Heart left ventricle (tissue), 16 donors: ENCODE data around the gene STT3B. TPM values are rescaled to one million over a fixed set of nuclear protein-coding genes. Genes with fewer than 3 reads are reported as not detected.

Source experiments
- ATAC-seq, 4 donors: fragments of 200-7000 bp; cut with Tn5 transposase; one replicate each; pipeline ENCODE4 v1.9.1; 2020 to 2022; ENCODE audit warnings: moderate library complexity in 4 of 4, mild to moderate bottlenecking in 3 of 4, moderate number of reproducible peaks in 1 of 4
- DNase-seq, 5 donors: peaks; one replicate each; pipeline ENCODE4 v3.0.0-alpha.2; 2020
- H3K27ac ChIP-seq, 12 donors: fragments of 200-600 bp; sonication (generic) in 4 of 12; one replicate each; pipeline versions ENCODE4 v1.5.0 to v1.8.0; 2016 to 2022; ENCODE audit warnings: mild to moderate bottlenecking in 2 of 12
- H3K27me3 ChIP-seq, 9 donors: fragments of 200-600 bp; sonication (generic) in 2 of 9; one replicate each; pipeline versions ENCODE4 v1.5.1 to v1.8.0; 2016 to 2022; ENCODE audit warnings: mild to moderate bottlenecking in 3 of 9
- H3K36me3 ChIP-seq, 9 donors: fragments of 200-600 bp; sonication (generic) in 2 of 9; one replicate each; pipeline versions ENCODE4 v1.5.0 to v1.8.0; 2018 to 2022; ENCODE audit warnings: mild to moderate bottlenecking in 2 of 9
- H3K4me1 ChIP-seq, 12 donors: fragments of 200-600 bp; sonication (generic) in 4 of 12; one replicate each; pipeline versions ENCODE4 v1.5.0 to v1.8.0; 2016 to 2022; ENCODE audit warnings: mild to moderate bottlenecking in 3 of 12
- H3K4me3 ChIP-seq, 12 donors: fragments of 200-600 bp; sonication (generic) in 4 of 12; one replicate each; pipeline versions ENCODE4 v1.5.0 to v1.8.0; 2017 to 2022; ENCODE audit warnings: mild to moderate bottlenecking in 9 of 12, moderate library complexity in 4 of 12
- H3K9me3 ChIP-seq, 12 donors: fragments of 200-600 bp; sonication (generic) in 4 of 12; one replicate each; pipeline versions ENCODE4 v1.5.0 to v1.8.0; 2016 to 2022; ENCODE audit warnings: mild to moderate bottlenecking in 1 of 12
- POLR2A ChIP-seq, 2 donors: fragments of 450-650 bp; IDR thresholded peaks; one replicate each; pipeline ENCODE4 v1.6.1; 2017; ENCODE audit warnings: antibody characterized with exemption in 2 of 2, mild to moderate bottlenecking in 2 of 2, moderate library complexity in 2 of 2
- WGBS, 4 donors: extraction: QIAGEN DNeasy Blood & Tissue Kit in 2 of 4; methylation state at CpG; one replicate each; pipeline versions ENCODE4 v1.1.5 to v1.1.7; 2013 to 2018; 5-methylcytosine and 5-hydroxymethylcytosine counted together
- intact Hi-C, 10 donors: fragments of 100-400 bp; cut with DNase I; formaldehyde crosslinking; loops; one replicate each; pipeline versions ENCODE4 v1.11.1 to v1.14.2; 2022
- polyA plus RNA-seq, 2 donors: library from polyadenylated mRNA; stranded (reverse); fragments of 200-250 nt; gene quantifications; one replicate each; pipeline ENCODE4 v1.2.3, GENCODE V29; 2013
- total RNA-seq, 9 donors: library from RNA; depleted of rRNA in 2 of 9; stranded (reverse); fragments of >200 nt in 2 of 9; fragmentation: NEBNext Ultra II Directional in 3 of 9; extraction: Animal tissue kit (Norgen Biotek cat#: 25700) in 3 of 9; gene quantifications; one replicate each; pipeline versions ENCODE4 v1.1.0 to v1.2.4, GENCODE V29; 2016 to 2023
- TF ChIP-seq, protein P1 (sequence below), 12 donors: fragments of 200-600 bp; sonication (generic) in 4 of 12; IDR thresholded peaks; one replicate each; pipeline versions ENCODE4 v1.5.0 to v1.8.0; 2018 to 2022; ENCODE audit warnings: antibody characterized with exemption in 12 of 12, mild to moderate bottlenecking in 5 of 12
- donor health status: ischemic (EF 13 %, LVEDD 7.1; RV severe dilation, severe dysfunction).
- donor health status: healthy with polysubstance abuse.
- donor health status: DM: no; HTN: yes; CAD: no.
- donor health status: DM: no; HTN: no; CAD: no.
- donor health status: ischemic (EF 25% LVEDD 6.9; RV normal size, moderate dysfunction).
- donor health status: ischemic (EF 25% LVEDD 5.7; RV mildly dilated, moderate dysfunction).
- donor health status: healthy.
- donor health status: DM: yes; HTN: yes; CAD: no.
- donor health status: ischemic (EF 35%, LVEDD 5.7; RV mildly dilated, moderate dysfunction).
- donor health status: nonischemic (EF 11% LVEDD 7.7; RV severe dilation, severe dysfunction).
- donor health status: DM: yes; HTN: yes; CAD: no.
- donor health status: PGD.
- donor health status: ischemic (EF 29% LVEDD 5.4; RV normal size, mild dysfunction).
- donor health status: nonischemic (EF 23%, LVEDD 6.1; RV moderate dilation, normal function).

STT3B gene
- total and polyA plus RNA-seq, 11 donors, result 30.2 to 109 (median 90.4) TPM

DNA sequence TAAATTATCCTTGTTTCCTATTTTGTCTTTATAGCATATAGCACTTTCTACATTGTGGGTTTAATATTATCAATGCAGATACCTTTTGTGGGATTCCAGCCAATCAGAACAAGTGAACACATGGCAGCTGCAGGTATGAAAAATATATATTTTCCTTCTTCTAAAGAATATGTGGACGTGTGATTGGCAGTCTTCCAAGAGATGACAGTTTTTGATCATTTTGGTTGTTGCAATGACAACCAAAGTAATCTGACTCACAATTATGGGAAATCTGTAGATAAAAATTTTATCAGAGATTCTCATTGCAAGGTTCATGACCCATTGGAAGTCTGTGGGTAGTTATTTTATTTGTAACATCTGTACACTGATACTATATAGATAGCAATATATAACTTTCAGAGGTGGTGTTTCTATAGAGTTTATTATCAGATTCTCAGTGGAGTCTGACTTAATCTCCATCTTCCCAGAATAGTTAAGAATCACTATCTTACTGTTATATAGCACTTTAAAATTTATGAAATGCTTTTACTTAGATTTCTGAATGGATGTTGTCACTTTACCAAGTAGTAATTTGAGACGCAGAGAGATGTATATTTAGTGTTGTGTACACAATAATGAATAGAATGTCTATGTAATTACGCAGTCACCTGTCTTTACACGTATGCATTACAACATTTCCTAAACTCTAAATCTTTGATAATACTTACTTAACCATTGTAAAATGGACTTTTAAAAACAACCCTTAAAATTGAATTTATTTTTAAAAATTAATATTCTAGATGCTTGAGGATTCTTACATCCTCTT is 82.5 kb downstream of the STT3B start:
- intact Hi-C loops, result loop anchor here in 3 of 10 donors (10.0 kb wide), 2 partner anchors 50 to 530 kb away; no protein-coding TSS in a partner anchor
- ATAC-seq (no peak), DNase-seq (no peak)
- peaks cover 0 to 37% (median 28%) of the 10 kb centered on the region in 9 donors for H3K36me3 ChIP-seq
- no peak overlapping the region for H3K4me3 ChIP-seq
- H3K4me1 ChIP-seq, result peaks cover 0 to 13% (median 0%) of the 10 kb centered on the region in 12 donors
- no peak overlapping the region for H3K27ac ChIP-seq
- H3K9me3 ChIP-seq, result no peaks in the 10 kb centered on the region
- no peaks in the 10 kb centered on the region for H3K27me3 ChIP-seq
- 87 to 90% (median 89%) methylated on average over 4 of the region's 4 CpGs for WGBS, 4 donors
- TF ChIP-seq, protein P1, sequence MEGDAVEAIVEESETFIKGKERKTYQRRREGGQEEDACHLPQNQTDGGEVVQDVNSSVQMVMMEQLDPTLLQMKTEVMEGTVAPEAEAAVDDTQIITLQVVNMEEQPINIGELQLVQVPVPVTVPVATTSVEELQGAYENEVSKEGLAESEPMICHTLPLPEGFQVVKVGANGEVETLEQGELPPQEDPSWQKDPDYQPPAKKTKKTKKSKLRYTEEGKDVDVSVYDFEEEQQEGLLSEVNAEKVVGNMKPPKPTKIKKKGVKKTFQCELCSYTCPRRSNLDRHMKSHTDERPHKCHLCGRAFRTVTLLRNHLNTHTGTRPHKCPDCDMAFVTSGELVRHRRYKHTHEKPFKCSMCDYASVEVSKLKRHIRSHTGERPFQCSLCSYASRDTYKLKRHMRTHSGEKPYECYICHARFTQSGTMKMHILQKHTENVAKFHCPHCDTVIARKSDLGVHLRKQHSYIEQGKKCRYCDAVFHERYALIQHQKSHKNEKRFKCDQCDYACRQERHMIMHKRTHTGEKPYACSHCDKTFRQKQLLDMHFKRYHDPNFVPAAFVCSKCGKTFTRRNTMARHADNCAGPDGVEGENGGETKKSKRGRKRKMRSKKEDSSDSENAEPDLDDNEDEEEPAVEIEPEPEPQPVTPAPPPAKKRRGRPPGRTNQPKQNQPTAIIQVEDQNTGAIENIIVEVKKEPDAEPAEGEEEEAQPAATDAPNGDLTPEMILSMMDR (IDR thresholded peaks at IDR 0.05), result no peak
- no peak for TF ChIP-seq POLR2A (IDR thresholded peaks at IDR 0.05)

DNA sequence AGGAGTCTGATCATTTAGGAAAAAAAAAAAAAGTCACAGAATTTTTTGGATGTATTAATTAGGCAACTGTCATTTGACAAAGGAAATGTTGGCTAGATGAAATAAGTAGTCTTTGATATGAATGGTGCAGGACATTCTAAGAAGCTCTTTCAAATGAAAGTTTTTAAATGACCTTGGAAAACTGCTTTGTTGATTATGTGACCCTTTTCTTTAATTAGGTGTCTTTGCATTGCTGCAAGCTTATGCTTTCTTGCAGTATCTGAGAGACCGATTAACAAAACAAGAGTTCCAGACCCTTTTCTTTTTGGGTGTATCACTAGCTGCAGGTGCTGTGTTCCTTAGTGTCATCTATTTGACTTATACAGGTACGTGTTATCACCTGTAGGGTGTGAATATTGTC is 84.0 kb downstream of the STT3B start:
- ATAC-seq (no peak), DNase-seq (no peak)
- Histone ChIP-seq H3K9me3 (no peaks in the 10 kb centered on the region), H3K36me3 (peaks cover 0 to 51% (median 38%) of the 10 kb centered on the region in 9 donors), H3K4me3 (no peak overlapping the region), H3K27me3 (no peaks in the 10 kb centered on the region), H3K4me1 (peaks cover 0 to 13% (median 0%) of the 10 kb centered on the region in 12 donors), H3K27ac (no peak overlapping the region)
- WGBS, 4 donors, result 86 to 93% (median 89%) methylated on average over 2 of the region's 2 CpGs
- intact Hi-C loops, result loop anchor here in 3 of 10 donors (10.0 kb wide), 2 partner anchors 52 to 528 kb away; no protein-coding TSS in a partner anchor
- TF ChIP-seq, protein P1 (IDR thresholded peaks at IDR 0.05), result no peak
- no peak for TF ChIP-seq POLR2A (IDR thresholded peaks at IDR 0.05)

DNA sequence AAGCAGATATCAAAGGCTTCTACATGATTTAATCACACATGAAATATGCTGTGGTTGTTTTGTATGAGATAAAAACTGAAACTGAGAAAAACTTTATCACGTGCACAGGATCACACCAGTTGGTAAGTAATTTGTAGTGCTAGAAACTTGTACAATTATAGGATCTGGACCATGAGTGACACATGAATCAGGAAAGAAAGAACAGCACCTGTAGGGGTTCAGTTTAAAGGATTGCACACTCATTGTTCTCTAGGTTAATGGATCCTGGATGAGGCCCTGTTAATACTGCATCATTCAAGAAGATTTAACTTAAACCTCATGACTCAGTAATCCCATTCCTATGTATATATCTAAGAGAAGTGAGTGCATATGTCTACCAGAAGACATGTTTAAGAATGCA is 87.9 kb downstream of the STT3B start:
- no peak overlapping the region for H3K4me3 ChIP-seq
- WGBS, 4 donors, result 95 to 100% (median 97%) methylated on average over 1 of the region's 1 CpG
- H3K9me3 ChIP-seq, result no peaks in the 10 kb centered on the region
- DNase-seq (no peak), ATAC-seq (no peak)
- peaks cover 0 to 91% (median 66%) of the 10 kb centered on the region in 9 donors for H3K36me3 ChIP-seq
- TF ChIP-seq, protein P1 (IDR thresholded peaks at IDR 0.05), result no peak
- TF ChIP-seq POLR2A (IDR thresholded peaks at IDR 0.05), result no peak
- peaks cover 0 to 13% (median 0%) of the 10 kb centered on the region in 12 donors for H3K4me1 ChIP-seq
- H3K27me3 ChIP-seq, result no peaks in the 10 kb centered on the region
- intact Hi-C loops, result no loop called here
- H3K27ac ChIP-seq, result no peak overlapping the region

DNA sequence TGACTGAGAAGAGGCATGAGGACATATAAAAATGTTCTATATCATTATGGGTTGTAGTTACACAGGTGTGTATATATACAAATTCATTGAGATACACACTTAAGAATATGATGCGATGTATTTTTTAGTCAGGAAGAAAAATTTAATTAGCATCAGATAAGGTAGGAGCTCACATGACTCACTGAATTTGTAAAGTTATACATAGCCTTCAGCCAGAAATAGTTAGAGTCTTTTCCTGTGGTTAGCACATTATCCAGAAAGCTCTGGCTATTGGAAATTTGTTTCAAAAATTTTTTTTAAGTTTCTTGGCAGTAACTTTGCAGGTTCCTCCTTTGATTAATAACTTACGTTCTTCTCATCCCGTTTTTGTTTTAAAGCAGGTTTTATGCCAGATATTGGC is 88.6 kb downstream of the STT3B start:
- TF ChIP-seq, protein P1 (IDR thresholded peaks at IDR 0.05), result no peak
- no peak for TF ChIP-seq POLR2A (IDR thresholded peaks at IDR 0.05)
- peaks cover 0 to 10% (median 0%) of the 10 kb centered on the region in 12 donors for H3K4me1 ChIP-seq
- H3K36me3 ChIP-seq, result peaks cover 0 to 97% (median 72%) of the 10 kb centered on the region in 9 donors
- H3K27me3 ChIP-seq, result no peaks in the 10 kb centered on the region
- no peak overlapping the region for H3K4me3 ChIP-seq
- 82 to 93% (median 85%) methylated on average over 3 of the region's 3 CpGs for WGBS, 4 donors
- ATAC-seq, result no peak
- intact Hi-C loops, result no loop called here
- DNase-seq, result no peak
- H3K9me3 ChIP-seq, result no peaks in the 10 kb centered on the region
- H3K27ac ChIP-seq, result no peak overlapping the region
